ENCODE measurements around the gene SCN1A.
"Not testable (repeated sequence)": the region's sequence is repeated elsewhere in the genome, so short reads cannot be mapped to it uniquely, and the experiment has no call there.

The SCN1A gene

GRCh38 chr2:166081131-166081632 lies 46.6 kb downstream of the SCN1A start:
- no peak for DNase-seq

- DNase-seq = no peak
Measured at GRCh38 chr2:166074430-166074829, 53.4 kb downstream of the SCN1A start.

- no peak for DNase-seq
Measured at GRCh38 chr2:166074011-166074410, 53.8 kb downstream of the SCN1A start.

DNA sequence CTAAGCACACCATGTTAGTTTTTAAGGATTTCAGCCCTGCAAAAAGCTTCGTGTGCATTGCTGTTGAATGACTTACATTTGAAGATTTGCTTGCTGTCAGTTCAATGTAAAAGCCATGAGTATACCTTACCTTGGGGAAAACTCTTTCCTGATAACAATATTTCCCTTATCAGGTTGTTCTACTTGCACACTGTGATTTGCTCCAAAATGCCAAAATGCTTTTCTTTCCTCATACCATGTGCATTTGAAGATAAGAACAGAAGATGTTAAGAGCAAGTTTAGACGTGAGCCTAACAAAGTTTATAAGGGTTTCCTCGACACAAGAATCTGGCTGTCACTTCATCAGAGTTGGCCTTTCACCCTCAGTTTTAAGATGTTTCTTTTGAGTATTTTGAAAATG lies 57.6 kb downstream of the SCN1A start:
- no peak for DNase-seq

DNA sequence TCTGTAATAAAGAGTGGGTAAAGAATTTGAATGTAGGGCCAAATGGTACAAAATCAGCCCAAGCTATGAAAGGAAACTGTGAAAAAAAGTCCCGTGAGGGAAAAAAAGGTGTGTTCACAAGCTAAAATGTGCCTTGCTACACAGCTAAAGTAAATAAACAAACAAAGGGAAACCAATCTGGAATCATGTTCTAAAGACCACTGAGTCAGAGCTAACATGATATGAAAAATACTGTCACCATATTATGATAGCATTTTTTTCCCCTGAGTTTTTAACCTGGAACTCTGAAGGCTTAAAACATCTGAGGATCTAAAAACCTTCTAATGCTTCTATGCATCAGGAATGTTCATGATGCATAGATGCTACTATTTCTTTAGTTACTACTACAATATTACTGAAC lies 58.8 kb downstream of the SCN1A start:
- DNase-seq = no peak

DNA sequence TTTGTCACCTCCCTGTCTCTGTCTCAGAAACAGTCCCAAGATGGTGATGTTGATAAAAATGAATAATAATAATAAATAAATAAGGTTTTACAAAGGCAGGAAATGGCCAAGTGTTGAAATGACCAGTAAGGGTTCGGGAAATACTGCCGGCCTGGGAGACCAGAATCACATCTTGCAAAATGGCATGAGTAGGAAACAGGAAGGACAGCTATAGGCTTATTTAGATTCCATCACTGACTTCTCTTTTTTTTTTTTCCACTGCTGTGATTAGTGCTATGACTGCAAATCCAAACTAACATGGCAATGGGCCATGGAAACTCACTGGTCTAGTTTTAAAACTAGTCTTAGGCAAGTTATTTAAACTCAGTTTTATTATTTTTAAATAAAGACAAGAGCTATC lies 60.6 kb downstream of the SCN1A start:
- DNase-seq = no peak

- no peak for DNase-seq
Measured at GRCh38 chr2:166060191-166060590, 67.6 kb downstream of the SCN1A start.

GRCh38 chr2:166057370-166058164 lies 70.3 kb downstream of the SCN1A start:
- DNase-seq = no peak

GRCh38 chr2:166044853-166045483 lies 82.9 kb downstream of the SCN1A start:
- no peak for DNase-seq

GRCh38 chr2:166042768-166043390 lies 84.9 kb downstream of the SCN1A start:
- no peak for DNase-seq

- DNase-seq = no peak
Measured at GRCh38 chr2:166042356-166042755, 85.5 kb downstream of the SCN1A start.

GRCh38 chr2:166041613-166042012 lies 86.2 kb downstream of the SCN1A start:
- no peak for DNase-seq

DNA sequence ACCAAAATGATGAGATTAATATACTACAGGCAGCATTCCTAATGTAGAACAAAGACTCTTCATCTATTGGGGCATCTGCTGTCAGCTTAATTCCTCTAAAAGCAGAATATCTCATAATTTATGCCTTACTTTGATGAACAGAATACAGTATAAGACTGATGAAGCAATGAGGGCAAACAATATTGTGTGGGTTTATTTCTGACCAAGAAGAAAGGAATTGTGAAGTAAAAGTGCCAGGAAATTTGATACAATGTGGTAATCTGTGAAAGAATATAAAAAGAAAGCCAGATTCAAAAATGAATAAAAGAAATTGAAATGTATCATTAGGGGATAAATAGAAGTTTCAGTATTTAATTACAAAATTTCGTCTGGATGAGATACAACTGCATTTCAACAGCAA lies 95.5 kb downstream of the SCN1A start:
- DNase-seq = no peak

DNA sequence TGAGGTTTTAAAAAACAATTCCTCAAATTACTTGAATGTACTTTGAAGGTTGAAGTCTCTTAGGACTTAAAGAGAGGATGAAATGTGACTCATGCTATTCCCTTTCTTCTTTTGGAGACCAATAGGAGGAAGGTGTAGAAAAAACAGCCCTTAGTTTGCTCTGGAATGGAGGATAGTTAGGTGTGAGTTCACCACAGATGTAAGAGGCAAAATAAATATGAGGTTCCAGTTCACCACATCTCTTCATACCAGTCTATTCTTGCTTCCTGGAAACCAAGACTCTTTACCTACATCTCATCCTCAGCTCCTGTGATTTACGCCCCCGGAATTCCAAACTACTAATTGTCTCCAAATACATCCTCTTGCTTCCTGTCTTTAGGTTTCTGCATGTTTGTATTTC lies 96.8 kb downstream of the SCN1A start:
- no peak for DNase-seq

DNA sequence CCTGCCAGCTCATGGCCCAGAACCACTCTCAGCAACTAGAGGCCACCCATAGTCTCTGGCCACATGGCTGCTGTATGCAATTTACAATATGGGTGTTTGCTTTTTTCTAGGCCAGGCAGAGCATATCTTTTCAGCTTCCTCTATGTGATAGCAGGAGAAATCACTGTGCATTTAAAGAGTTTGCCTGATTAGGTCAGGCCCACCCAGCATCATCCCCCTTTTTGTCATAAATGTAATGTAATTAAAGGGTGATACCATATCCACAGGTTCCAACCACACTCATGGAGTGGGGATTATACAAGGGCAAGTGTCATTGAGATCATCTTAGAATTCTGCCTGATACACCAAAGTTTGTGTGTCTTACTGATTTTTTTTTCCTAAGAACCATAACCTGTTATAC lies 102.5 kb downstream of the SCN1A start:
- no peak for DNase-seq

GRCh38 chr2:166017208-166017607 lies 110.6 kb downstream of the SCN1A start:
- DNase-seq = no peak

GRCh38 chr2:166013878-166014277 lies 113.9 kb downstream of the SCN1A start:
- DNase-seq = no peak

DNA sequence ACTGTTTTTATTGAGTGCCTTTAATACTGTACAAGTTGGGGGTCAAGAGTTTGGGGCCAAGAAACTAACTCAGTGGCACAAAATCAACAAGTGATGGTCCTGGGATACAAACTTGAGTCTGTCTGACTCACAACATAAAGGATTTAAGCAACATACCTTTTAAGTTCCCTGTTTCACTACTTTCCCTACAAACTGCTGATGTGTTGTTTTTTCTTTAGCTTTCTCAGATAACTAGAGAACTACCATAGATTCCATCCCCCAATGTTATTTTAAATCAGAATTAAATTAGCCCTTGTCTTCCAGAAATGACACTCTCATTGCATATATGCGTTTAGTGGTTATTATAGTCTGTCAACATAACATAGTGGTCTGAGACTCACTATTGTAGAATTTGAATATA lies 116.2 kb downstream of the SCN1A start:
- DNase-seq = no peak

GRCh38 chr2:166000401-166000800 lies 127.4 kb downstream of the SCN1A start:
- DNase-seq = no peak

DNA sequence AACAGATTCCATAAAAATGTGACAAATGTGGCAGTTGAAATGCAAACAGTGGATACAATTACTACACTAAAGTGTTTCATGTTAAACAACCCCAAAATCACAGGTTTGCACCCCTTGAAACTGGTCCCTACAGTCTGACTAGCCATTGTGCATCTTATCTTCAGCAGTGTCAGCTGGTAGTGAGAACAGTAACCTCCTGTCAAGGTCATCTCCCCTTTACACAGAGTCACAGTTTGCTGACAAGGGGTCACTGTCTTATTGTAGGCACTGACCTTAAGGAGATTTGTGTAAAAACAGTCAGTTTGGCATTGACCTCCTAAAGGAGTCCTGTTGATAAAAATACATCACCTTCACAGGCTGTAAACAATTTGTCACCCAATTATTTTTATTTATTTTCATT lies 137.0 kb downstream of the SCN1A start:
- DNase-seq = no peak

DNA sequence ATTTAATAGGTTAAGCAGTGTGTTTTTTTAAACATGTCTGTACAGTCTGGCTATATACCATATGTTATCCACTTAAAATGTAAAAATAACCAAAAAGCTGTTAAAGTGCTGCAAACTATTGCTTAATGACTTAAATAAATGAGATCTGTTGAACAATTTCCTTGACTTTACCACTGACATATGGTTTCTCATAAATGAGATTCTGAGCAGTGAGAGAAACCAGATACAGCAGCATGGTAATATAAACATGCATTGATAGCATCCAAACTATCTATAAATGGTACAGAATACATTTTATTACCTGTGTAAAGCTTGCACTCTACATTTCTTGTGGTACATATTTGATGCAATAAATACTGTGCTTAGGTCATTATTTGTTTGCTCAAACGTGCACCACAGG lies 138.0 kb downstream of the SCN1A start:
- DNase-seq = no peak

- DNase-seq = no peak
Measured at GRCh38 chr2:165985120-165985519, 142.7 kb downstream of the SCN1A start.

GRCh38 chr2:165972161-165972560 lies 155.7 kb downstream of the SCN1A start:
- DNase-seq = not testable (repeated sequence)

- no peak for DNase-seq
Measured at GRCh38 chr2:165970663-165971062, 157.2 kb downstream of the SCN1A start.
